GM18505 (cell line): Measurements from ENCODE around the gene PKD1L1.
A peak's percentile ranks its signal among the peaks of the same experiment; 100 is the strongest.
"Not testable (repeated sequence)": the region's sequence is repeated elsewhere in the genome, so short reads cannot be mapped to it uniquely, and the experiment has no call there.

Source experiments
- ATAC-seq: cut with Tn5 transposase; IDR thresholded peaks from one replicate; pipeline ENCODE4 v1.9.1; 2021; ENCODE audit not compliant: unreplicated experiment
- POLR2A ChIP-seq: IDR thresholded peaks from 4 replicates; pipeline ENCODE4 v1.6.1; 2011; ENCODE audit warnings: borderline replicate concordance; ENCODE audit not compliant: insufficient read depth, insufficient read length; ENCODE audit errors: extremely low read depth

The PKD1L1 gene

DNA sequence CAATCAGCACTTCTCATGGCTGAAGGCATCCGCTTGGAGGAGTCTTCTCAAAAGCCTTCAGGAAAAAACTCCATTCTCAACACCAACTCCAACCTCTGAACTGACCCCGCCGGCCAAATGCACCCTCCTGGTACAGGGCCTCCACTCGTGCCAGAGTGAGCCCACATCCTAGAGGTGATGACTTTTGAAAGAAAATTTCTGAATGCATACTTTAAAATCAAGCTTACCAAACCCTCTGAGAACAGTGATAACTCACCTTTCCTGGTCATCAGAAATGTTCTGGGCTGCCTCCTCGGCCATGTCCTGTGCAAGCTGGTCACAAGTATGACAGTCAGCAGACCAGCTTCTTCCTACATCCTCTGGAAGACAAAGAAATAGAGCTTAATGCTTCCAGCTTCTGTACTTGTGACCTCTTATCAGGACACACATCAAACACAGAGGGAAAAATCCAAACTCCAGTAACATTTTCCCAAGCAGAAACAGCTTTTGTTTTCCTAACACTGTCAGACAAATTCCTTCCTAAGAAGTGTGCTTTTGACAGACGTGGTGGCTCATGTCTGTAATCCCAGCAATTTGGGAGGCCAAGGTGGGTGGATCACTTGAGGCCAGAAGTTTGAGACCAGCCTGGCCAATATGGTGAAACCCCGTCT, at the start of gene PKD1L1:
TSS of gene PKD1L1 (minus strand) at position 326 of the 650 bp plus-strand sequence. CDS start at position 300, 26 bp downstream.
- no peak for ATAC-seq
- TF ChIP-seq POLR2A: no peak

GRCh38 chr7:47992446-47992845, 44.2 kb upstream of the PKD1L1 start:
- no peak for TF ChIP-seq POLR2A
- no peak for ATAC-seq

GRCh38 chr7:47991741-47992311, 43.6 kb upstream of the PKD1L1 start:
- TF ChIP-seq POLR2A: peak; percentile 65
- ATAC-seq: peak; percentile 99

DNA sequence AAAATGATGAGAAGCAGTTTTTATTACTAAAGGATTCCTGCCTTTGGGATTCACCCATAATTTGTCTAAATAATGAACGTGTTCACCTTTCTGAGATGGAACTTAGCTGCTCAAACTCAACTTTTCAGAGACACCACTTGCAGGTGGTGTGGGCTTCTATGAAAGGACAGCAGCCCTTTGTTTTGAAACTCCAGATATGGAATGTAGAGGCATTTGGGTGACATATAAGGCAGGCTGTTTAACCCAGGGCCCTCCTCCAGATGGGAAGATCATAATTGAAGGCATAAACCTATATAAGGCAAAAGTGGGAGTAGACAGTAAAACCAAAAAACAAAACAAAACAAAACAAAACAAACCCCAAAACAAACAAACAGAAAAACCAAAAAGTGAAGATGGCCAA, 43.0 kb upstream of the PKD1L1 start:
- ATAC-seq: no peak
- TF ChIP-seq POLR2A: no peak

DNA sequence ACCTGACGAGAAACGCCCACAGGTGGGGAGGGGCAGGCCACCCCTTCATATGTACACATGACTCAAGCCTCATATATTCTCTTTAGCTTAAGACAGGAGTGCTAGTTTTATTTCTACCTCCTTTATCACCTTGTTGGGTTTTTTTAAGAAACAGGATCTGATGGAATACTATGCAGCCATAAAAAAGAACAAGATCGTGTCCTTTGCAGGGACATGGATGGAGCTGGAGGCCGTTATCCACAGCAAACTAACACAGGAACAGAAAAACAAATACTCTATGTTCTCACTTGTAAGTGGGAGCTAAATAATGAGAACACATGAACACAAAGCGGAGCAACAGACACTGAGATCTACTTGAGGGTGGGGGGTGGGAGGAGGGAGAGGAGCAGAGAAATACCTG, 42.3 kb upstream of the PKD1L1 start:
- no peak for ATAC-seq
- TF ChIP-seq POLR2A: no peak

DNA sequence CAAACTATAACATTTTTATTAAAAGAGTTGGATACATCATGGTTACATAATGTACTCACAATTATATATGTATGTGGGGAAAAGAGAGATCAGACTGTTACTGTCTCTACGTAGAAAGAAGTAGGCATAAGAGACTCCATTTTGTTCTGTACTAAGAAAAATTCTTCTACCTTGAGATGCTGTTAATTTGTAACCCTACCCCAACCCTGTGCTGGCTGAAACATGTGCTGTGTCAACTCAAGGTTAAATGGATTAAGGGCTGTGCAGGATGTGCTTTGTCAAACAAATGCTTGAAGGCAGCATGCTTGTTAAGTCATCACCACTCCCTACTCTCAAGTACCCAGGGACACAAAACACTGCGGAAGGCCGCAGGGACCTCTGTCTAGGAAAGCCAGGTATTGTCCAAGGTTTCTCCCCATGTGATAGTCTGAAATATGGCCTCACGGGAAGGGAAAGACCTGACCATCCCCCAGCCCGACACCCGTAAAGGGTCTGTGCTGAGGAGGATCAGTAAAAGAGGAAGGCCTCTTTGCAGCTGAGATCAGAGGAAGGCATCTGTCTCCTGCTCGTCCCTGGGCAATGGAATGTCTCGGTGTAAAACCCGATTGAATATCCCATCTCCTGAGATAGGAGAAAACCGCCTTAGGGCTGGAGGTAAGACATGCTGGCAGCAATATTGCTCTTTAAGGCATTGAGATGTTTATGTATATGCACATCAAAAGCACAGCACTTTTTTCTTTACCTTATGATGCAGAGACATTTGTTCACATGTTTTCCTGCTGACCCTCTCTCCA, 41.5 kb upstream of the PKD1L1 start:
- ATAC-seq: not testable (repeated sequence)

DNA sequence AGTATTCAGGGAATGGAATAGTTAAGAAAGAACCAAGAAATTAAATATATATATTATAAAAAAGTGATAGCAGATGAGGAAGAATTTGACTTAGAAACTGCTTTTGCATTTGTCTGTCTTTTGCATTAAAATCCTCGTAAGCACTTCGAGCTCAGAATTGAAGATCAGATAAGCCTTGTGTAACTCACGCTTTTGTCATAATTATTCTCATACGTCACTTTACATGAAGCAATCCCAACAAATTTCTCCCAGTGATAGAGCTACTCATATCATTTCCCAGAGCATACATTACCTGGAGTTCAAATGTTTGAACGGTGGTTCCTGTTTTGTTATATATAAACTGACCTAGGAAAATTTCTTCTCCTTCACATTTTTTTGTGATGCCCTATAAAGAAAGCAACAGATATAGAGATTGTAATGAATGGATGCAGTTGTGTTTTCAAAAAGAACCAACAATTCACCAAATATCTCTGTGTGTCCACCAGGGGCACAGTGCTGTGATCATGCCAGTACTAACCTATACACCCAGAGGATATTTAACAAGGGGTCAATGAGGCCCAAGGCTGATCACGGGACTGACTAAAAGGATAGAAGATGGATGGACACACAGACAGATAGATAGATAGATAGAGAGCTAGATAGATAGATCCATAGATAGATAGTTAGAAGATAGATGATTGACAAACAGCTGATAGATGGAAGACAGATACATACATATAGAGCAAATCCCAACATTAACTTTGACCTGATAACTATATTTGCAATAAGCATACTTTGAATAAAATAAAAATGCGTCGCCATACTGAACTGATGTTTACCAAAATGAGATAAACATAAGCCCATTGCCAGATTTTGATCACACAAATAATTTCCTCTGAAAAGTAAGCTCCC, 40.5 kb upstream of the PKD1L1 start:
- no peak for ATAC-seq
- no peak for TF ChIP-seq POLR2A

GRCh38 chr7:47982610-47983009, 34.3 kb upstream of the PKD1L1 start:
- no peak for TF ChIP-seq POLR2A
- no peak for ATAC-seq

DNA sequence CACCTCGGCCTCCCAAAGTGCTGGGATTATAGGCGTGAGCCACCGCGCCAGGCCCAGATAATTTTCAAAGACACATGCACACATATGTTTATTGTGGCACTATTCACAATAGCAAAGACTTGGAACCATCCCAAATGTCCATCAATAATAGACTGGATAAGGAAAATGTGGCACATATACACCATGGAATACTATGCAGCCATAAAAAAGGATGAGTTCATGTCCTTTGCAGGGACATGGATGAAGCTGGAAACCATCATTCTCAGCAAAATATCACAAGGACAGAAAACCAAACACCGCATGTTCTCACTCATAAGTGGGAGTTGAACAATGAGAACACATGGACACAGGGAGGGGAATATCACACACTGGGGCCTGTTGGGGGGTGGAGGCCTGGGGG, 32.4 kb upstream of the PKD1L1 start:
- not testable (repeated sequence) for ATAC-seq

DNA sequence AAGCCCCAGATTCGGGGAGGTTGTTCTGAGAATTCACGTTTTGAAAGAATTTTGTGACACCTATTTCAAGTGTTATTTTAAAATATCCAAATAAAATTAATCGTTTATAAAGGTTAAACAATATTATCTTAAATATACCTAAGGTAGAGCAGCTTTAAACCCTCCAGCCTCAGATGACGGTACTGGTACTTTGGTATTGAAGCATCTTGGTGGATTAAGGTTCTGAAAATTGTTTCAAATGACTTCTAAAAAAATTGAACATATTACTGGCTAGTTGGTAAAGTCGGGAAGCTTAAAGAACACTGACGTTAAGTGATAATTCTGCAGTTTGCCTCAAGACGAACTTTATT, 31.5 kb upstream of the PKD1L1 start:
- no peak for TF ChIP-seq POLR2A
- ATAC-seq: no peak

DNA sequence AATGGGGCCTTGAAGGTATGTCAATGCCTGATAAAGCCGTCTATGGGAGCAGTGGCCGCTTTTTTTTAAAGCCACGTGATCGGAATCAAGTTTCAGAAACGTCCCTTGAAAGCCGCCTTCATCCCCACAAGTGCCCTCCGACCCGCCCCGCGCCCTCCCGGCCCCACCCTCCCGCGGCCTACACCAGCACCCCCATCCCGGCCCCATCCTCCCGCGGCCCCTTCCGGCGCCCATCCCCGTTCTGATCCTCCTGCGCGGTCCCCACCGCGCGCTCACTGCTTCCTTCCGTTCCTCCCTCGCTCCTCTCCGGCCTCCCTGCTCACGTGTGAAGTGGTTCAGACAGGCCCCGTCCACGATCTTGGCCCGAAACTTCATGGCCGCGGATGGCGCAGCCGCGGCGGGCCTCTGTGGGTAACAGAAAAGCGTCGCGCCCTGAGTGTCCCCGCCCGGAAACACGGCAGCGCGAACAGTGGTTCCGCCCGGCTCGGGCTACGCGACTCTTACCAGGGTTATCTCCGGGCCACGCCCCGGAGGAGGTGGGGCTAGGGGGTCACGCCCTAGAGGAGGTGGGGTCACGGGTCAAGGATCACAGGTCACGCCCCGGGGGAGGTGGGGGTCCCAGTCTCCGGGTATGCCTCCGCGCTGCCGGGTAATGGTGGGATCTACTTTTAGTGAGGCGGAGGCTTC, 31.0 kb upstream of the PKD1L1 start, which contains the start of gene HUS1:
TSS of gene HUS1 (minus strand) at position 471 of the 687 bp plus-strand sequence. CDS start at position 375, 96 bp downstream.
- ATAC-seq: peak; percentile 99
- peak; percentile 86 for TF ChIP-seq POLR2A

DNA sequence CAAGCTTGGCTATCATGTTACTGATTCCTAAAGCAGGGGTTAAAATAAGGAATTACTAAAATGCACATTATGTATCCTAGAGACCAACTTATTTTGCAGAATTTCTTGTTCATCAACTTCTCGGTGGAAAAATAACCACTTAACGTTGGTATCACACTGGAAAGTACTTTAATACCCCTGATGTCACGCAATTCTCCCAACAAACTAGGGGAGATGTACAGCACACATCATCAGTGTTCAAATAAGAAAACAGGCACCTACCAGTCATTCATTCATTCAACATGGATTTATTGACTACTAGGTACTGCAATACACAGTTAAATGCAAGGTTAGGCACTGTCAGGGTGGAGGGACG, 30.5 kb upstream of the PKD1L1 start:
- TF ChIP-seq POLR2A: no peak
- no peak for ATAC-seq

DNA sequence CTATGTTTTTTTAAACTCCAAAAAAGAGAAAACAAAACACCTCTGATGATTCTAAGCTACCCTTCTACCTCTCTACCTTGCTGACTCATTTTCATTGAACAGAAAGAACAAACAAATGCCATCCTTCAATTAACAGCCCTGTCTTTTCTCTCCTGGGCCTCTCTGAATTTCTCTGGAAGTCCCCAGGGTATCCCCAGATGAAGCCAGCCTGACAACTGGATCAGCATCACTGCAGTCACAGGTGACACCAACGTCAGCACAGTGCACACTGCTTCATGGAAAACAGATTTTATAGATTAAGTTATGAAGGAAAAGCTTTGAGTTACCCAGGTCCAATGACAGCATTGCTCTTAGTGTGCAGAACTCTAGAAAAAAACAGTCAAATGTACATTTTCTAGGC, 25.5 kb upstream of the PKD1L1 start:
- no peak for TF ChIP-seq POLR2A
- no peak for ATAC-seq
